Stimulated activated CD4-positive, alpha-beta T cell treated with anti-CD3 and anti-CD28 coated beads, Interleukin-12 subunit alpha, Interleukin-12 subunit beta, amount 100 ng/mL, for 48 hours (primary cell): ENCODE data around the gene NME7.

Experiments
- DNase-seq, 3 donors: peaks; one replicate each; pipeline ENCODE4 v3.0.0-alpha.2; 2020; ENCODE audit warnings: low read depth in 2 of 3, low spot score in 1 of 3

NME7 gene

DNA sequence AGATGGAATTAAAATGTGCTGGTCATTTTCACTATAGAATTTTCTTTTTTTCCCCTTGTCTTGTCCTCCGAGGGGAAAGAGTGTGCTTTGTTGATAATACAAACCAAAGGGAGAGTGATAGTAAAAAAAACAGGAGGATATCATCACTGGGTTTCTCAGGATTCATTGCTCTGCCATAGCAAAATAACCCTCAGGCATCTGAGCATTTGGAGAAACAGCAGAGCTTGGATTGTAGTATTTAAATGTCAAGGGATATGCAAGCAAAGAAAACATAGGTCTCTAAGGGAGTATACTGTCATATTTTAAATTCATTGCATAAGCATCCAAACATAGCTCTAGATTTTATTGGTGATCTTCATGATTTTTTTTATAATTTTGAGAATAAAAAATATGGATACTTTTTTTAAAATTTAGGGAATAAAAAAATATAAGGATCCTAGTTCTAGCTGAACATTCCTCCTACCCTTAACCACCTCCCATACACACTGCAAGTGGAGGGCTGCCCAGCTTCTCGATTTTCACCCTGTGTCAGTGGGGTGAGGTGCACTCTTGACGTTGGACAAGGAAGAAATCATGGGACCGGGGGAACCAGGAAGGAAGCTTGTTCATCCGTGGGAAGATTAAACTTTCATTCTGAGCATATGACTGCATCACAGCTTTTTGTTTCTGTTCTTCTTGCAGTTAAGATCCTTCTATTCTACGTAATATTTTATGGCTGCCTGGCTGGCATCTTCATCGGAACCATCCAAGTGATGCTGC is 256.7 kb downstream of the NME7 start:
- no peak for DNase-seq

DNA sequence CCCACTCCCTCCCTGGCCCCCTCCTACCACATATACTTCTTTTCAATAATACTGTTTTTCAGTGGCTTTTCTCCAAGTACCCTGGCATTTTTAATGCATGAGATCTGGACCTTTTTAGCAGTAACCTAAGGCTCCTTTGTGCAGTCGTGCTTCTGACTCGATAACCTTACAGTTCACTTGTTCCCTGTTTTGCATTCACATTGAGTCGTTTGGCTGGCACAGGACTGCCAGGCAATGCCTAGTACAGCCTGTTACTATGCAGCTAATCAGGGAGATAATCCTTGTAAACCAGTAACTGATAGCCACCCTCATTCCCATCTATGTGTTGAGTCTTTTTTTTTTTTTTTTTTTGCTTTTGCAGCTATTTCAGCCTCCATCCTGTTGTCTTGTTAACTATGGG is 257.4 kb downstream of the NME7 start:
- DNase-seq = no peak

DNA sequence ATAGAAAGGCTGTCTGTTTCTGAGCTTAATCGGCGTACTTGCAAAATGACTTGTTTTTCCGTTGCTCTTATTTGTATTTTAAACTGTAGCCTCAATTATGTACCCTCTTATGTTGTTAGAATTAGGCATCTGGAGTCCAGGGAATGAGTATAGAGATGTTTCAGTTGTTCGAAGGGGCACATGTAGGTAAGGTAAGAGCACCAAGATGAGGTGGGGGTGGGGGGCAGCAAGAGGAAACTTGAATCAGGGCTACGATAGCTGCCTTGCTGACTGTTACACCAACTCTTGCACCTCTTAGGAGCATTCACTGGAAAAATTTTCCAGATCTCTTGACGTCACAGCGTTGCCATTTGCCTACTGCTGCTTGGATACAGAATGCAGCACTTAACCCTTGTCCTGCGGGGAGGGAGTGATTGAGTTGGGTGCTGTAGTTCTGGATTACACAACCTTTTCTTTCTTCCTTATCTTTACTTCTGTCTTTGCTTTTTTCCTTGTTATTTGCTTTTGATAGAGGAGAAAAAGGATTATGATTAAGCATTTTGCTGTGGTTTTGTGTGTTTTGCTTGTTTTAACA is 257.9 kb downstream of the NME7 start:
- DNase-seq = no peak

DNA sequence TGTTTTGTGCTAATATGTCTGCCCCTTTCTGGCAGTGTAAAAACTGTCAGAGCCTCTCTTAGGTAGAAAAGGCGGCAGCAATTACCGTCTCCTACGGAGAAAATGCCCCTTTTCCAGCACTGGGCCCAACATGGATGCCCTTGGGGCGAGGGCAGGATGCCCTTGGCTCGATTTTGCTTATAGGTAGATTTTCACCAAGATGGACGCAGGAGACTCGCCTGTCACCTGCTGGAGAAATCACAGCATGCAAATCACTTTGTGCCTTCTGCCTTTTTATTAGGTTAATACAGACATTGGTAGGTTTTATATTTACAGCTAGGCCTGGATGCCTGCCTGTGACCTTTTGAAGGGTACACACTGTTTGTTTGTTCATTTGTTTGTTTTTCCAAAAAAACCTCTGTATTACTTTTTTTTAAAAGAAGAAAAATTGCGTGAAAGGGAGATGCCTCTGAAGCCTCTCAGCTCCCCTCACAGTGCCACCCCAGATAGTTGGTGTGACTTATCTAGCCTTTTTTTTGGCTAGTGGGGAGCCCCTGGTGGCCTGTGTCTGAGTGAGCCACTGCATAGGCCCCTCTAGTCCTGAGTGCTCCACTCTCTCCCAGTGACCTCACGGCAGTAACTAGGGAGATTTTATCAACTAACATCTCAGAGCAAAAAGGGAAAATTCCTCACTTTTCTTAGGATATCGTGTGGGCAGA is 258.6 kb downstream of the NME7 start:
- no peak for DNase-seq

DNA sequence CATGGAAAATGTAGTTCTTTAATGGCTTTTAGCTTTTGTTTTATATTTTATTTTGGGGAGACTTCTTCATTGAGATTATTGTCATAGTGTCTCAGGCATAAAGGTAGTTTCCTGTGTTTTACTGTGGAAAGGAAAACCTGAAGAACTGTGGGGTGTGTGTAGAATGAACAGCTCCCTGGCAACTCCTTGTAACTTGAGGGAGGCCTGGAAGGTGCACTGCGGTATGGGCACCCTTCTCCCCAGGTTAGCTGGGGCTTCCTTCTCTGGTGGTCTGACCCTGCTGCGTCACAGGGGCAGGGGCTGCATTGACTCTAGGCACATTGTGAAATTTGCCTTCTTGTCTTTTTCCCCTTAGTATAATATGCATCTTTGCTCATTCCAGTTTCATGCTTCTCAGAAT is 259.4 kb downstream of the NME7 start:
- DNase-seq = no peak

DNA sequence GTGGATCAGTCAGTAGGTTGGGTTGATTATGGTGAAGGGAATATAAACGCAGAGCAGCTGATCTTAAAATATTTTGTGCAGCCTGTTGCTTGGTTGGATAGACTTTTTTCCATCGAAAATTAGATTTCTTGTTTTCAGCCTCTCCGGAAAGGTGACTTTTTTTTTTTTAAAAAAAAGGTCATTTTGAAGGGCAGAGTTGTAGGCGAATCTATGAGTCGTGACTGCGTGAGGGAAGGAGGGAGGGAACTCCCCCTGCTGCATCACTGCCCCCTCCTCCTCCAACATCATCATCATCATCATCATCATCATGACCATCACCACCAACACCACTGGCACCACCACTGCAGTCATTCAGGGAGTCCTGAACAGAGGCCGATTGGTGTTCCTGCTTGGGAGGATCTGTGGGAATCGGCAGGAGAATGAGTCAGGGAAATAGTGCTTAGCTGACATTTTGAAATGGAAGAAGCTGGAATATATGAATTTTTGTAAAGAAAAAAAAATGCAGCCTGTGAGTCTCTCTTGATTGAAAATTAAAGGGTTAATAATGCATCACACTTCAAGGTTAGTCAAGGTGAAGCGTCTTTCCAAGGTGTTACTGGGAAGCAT is 259.9 kb downstream of the NME7 start:
- DNase-seq = peak in 1 of 3 donors; percentile 14

DNA sequence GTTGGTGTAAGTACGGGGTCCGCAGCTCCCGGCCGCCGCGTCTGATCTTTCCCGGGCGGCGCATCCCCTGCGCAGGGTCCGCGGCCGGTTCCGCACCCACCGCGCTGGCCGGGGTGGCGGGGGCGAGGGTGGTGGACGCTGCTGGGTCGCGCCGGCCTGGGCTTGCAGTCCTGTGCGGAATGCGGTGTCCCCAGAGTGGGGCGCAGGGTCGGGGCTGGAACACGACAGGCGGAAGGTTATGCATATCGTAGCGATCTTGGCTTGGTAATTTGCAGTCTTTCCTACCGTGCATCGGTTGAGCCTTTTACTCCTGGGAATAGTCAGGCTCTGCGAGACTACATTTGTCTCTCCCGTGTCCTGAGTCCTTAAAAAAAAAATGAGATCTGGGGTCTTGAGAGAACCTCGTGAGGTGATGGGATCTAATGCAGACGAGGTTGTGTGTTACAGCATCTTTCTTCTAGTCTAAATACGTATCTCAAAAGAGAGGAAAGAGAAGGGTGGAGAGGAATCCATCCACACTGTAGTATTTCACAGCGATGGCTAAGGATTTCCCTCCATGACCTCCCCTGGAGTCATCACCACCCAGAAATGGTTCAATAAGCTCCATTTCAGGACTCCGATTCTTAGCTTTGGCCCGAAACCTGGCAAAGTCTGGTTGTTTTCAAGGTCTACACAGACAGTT is 260.5 kb downstream of the NME7 start:
- no peak for DNase-seq

DNA sequence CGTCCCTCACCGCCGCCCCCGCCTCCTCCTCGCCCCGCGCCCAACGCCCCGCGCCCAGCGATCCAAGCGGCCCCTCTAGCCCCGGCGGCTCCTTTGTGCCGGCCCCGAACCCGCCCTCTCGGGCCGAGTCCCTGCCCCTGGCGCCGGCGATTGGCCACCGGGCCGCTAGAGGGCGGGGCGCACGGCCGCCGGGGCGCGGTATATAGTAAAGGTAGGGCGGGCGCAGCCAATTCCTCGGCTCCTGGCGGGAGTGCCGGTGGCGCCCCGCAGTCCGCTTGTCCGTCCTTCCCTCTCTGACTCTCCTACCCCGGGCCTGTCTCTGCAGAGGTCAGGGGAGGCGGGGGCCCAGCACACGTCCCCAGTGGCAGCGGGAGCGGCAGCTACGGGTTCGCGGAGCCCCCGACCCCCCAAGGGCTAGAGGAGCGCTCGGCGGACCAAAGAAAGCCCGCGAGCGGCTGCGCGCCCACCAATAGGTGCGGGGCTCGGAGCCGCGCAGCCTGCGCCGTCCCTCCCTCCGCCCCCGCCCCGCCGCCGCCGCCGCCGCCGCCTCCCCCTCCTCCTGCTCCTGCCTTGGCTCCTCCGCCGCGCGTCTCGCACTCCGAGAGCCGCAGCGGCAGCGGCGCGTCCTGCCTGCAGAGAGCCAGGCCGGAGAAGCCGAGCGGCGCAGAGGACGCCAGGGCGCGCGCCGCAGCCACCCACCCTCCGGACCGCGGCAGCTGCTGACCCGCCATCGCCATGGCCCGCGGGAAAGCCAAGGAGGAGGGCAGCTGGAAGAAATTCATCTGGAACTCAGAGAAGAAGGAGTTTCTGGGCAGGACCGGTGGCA is 261.3 kb downstream of the NME7 start, which contains the start of gene ATP1B1:
TSS of gene ATP1B1 (plus strand) at position 596 of the 826 bp plus-strand sequence. CDS start at position 736, 140 bp downstream.
- peak; percentile 59 to 77 (median 60) for DNase-seq

DNA sequence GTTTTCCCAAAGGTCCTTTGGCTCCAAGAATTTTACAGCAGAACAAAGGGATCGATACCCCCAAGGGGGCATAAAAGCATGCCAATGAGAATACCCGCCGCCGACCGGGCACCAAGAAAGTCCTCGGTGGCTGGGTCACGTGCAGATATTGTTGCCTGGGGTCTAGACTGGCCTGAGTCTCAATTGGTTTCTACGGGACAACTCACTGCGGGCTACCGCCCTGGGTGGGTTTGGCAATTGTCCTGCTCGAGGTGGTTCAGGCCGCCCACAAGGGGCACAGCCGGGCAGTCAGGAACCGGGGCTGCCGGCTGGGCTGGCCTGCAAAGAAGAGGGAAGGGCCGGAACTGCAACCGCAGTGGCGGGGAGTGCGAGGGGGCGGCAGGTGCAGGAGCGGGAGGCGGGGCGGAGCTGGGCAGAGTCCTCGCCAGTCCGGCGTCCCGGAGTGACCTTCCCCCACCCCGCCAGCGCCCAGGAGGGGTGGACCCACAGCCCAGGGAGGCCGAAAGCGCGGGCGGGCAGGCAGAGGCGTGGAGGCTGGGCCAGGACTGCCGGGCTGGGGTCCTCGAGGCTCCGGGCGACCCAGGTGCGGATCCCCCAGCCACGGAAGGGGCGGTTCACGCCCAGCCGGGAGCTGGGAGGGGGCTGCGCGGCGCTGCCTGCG is 262.0 kb downstream of the NME7 start:
- no peak for DNase-seq

DNA sequence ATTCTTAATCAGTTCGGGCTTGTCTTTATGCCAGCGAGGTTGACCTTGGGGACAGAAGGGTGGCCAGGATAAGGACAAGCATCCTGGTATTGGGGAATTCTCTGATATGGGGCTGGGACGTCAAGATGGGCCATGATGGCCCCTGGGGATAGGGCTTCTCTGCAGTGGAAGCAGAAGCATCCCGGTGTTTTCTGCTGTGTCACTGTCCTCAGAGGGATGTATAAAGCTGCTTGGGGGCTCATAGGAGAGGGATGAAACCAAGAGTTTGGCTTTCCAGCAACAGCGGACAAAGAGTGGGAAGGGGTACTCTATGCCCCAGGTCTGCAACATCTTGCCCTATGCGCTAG is 262.5 kb downstream of the NME7 start:
- DNase-seq = no peak

DNA sequence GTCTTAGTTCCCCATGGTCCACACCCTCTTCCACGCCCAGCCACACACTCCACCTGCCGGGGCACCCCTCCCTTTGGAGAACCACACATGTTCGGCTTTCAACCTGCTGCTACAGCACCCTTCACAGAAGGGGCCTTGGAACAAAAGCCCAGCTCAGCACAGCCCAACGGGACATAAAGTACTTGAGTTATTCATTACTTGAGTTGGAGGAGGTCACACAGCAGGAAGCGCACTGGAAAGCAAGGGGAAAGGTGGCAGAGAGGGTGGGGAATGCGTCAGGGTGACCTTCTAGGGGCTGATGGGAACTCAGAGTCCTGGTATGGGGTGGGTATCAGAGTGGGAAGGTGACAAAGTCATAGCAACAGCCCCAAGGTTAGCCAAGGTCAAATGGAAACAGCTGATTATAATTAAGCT is 264.1 kb downstream of the NME7 start:
- no peak for DNase-seq

DNA sequence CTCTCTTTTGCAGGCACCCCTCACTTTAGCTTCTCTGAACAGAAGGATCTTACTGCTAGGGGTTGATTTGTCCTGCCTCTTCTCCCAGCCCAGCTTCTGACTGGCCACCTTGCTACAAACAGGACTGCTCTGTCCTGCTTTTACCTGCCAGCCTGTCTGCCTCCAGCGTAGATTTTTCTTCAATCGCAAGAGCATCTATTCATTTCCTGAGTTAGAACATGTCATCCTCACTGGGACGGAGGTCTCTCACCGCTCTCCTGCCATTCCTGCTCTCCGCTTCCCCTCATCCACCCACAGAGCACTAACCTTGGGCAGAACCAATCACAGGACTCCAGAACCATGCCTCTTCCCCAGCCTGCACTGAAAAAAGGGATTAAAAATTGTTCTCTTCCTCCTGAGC is 264.6 kb downstream of the NME7 start:
- no peak for DNase-seq

DNA sequence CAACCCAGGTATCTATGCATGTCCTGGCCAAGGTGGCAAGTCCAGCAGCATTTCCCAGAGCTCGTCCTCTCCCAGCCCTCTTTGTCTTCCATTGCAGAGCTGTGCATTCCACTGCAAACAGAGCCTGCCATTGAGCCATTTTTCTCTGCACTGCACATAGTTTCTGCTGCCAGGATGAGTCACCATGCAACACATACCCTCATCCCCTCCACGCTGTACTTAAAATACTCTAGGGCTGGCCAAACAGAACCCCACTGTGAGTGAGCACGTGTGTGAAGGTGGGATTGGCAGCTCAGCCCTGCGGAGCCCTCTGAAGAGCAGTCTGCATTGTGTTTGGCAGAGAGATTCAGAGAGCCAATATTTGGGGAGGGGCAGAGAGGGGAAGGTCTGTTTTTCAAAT is 265.0 kb downstream of the NME7 start:
- DNase-seq = no peak

DNA sequence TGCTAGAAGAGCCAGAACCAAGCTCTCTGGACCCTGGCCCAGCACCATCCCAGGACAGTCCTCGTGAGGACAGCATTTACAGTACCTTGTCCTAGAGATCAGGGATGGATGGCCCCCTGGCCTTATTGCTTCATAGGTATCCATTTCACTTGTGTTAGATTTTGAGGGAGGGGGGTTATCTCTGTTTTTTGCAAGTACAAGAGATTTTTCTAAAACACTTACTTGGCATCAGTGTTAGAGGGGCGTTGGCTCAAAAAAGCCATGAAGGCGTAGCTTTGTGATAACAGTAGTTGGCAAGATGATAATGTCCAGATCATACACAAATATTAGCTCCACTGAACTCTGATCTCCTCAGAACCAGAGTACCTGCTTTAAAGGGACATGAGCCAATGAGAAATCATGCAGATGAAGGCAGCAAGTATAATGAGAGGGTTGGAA is 266.9 kb downstream of the NME7 start:
- DNase-seq = no peak

DNA sequence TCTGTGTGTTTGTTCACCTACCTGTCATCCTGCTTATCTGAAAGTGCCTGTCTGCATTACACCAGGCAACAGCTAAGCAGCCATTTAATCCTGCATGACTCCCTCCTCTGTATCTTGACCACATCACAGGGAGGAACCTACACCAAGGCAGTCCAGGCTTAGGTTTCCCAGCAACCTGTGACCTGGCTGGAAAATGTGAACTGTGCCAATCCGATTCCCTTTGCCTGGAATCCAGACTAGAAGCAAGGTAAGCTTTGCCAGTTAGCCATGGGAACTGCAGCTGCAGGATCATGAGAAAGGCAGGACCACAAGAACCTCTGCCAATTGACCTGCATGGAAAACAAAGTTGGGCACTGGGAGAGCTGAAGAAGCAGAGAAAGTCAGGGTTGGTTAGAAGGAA is 267.4 kb downstream of the NME7 start:
- DNase-seq = no peak

DNA sequence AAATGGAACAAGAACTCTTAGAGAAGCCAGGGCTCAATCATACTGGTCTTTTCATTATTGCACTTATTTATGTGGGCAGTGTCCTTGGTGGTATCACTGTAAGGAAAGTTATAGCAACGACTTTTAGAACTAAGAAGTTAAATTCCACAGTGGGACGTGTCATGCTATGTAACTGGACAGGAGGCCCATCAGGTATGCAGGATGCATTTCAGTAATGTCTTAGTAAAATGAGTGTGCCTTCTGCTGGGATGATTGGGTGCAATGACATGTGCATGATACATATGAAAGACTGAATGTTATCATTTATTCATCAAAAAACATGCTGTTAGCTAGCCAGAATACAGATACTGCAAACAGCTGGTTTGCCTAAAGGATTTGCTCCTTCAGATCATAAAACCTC is 268.0 kb downstream of the NME7 start:
- no peak for DNase-seq

DNA sequence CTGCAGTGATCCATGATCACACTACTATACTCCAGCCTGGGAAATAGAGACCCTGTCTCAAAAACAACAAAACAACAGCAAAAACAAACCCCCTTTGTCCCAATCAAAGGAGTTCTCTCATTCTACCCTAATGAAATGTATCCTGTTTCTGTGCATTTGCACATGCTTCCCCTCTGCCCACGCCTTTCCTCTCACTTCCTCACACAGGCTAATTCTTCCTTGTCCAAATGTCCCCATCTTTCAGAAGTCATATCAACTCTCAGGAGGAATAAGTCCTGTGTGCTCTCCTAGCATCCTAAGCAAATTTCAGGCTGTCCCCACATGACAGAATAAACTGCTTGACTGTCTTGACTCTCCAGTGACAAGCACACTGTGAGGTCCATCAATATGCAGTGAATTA is 269.2 kb downstream of the NME7 start:
- no peak for DNase-seq

DNA sequence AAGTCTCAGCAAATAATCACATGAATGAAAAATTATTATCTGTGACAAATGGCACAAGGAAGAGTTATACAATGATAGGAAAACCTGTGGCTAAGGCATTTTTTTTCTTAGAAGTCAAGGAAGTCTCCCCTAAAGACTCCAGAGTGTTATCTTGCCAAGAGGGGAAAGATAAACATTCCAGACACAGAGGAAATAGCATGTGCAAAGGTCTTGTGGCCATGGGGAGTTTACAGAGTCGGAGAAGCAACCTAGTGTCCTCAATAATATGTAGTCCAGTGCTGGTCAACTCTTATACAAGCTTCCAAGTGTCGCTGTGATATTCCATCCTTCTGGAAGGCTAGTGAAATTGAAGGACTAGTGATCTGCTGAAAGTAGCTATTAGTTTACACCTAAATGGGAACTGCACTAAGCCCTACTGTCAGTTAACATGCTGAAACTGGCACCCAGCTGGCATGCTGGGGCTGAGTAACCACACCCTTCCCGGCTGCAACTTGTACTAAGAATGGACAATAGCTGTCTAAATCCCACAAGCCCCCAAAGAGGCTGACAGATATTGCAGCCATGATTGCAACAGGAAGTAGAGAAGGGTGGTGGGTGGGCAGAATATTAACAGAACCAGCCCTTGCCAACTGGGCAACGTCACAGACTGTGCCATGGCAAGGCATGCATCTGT is 272.6 kb downstream of the NME7 start:
- no peak for DNase-seq

DNA sequence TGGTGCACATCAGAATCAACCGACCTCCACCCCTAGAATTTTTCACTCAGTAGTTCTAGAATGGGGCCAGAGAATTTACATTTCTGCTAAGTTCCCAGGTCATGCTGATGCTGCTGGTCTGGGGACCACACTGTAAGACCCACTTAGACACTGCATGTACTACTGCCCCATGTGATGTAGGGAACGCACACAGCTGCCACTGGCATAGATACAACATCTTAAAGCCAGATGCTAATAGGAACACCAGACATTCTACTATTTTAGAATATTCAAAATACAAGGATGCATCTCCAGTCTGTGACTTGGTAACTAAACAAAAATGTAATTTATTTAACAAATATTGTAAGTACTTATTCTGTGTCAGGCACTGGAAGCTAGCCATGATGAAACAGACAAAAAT is 275.2 kb downstream of the NME7 start:
- DNase-seq = no peak
